ENCODE results near the gene ASB4. TPM values are rescaled to one million over a fixed set of nuclear protein-coding genes. Genes with fewer than 3 reads are reported as not detected.

The ASB4 gene
- total RNA-seq, 2 donors from 2014 or later, result 0.57 TPM; not detected in 1

GRCh38 chr7:95583834-95584621 lies 98.3 kb downstream of the ASB4 start:
- no peak for DNase-seq (ENCODE audit: low spot score)
- Histone ChIP-seq H3K36me3 (peaks cover 0 to 11% of the 10 kb centered on the region in 2 donors), H3K4me3 (no peak overlapping the region), H3K27ac (no peak overlapping the region), H3K27me3 (replicated peaks; ENCODE audit: insufficient read depth) (no peaks in the 10 kb centered on the region), H3K9me3 (no peaks in the 10 kb centered on the region), H3K4me1 (replicated peaks) (peaks cover 3% of the 10 kb centered on the region)
- TF ChIP-seq POLR2AphosphoS5 (IDR thresholded peaks at IDR 0.05), result no peak
- TF ChIP-seq CTCF (IDR thresholded peaks at IDR 0.05), result no peak
- TF ChIP-seq POLR2A (IDR thresholded peaks at IDR 0.05), result no peak
- intact Hi-C loops (cut with DNase I), result no loop called here
- WGBS, result 64% methylated on average over 3 of the region's 3 CpGs

- intact Hi-C loops (cut with DNase I), result no loop called here
- no peak for DNase-seq (ENCODE audit: low spot score)
- Histone ChIP-seq H3K4me3 (no peak overlapping the region), H3K4me1 (replicated peaks) (peaks cover 3% of the 10 kb centered on the region), H3K27ac (no peak overlapping the region), H3K27me3 (replicated peaks; ENCODE audit: insufficient read depth) (no peaks in the 10 kb centered on the region), H3K9me3 (no peaks in the 10 kb centered on the region), H3K36me3 (peaks cover 0 to 11% of the 10 kb centered on the region in 2 donors)
- no peak for TF ChIP-seq POLR2A (IDR thresholded peaks at IDR 0.05)
- no peak for TF ChIP-seq POLR2AphosphoS5 (IDR thresholded peaks at IDR 0.05)
- no peak for TF ChIP-seq CTCF (IDR thresholded peaks at IDR 0.05)
- 73% methylated on average over 1 of the region's 1 CpG for WGBS
Observed at GRCh38 chr7:95584769-95585425, 99.2 kb downstream of the ASB4 start.

GRCh38 chr7:95585426-95585789 lies 99.7 kb downstream of the ASB4 start:
- H3K4me3 ChIP-seq, result no peak overlapping the region
- H3K9me3 ChIP-seq, result no peaks in the 10 kb centered on the region
- no peak for TF ChIP-seq CTCF (IDR thresholded peaks at IDR 0.05)
- TF ChIP-seq POLR2A (IDR thresholded peaks at IDR 0.05), result no peak
- no peak for TF ChIP-seq POLR2AphosphoS5 (IDR thresholded peaks at IDR 0.05)
- DNase-seq (ENCODE audit: low spot score), result no peak
- H3K27me3 ChIP-seq (replicated peaks; ENCODE audit: insufficient read depth), result no peaks in the 10 kb centered on the region
- no peak overlapping the region for H3K27ac ChIP-seq
- H3K4me1 ChIP-seq (replicated peaks), result peaks cover 3% of the 10 kb centered on the region
- WGBS, result 73% methylated on average over 3 of the region's 3 CpGs
- peaks cover 0 to 11% of the 10 kb centered on the region in 2 donors for H3K36me3 ChIP-seq
- intact Hi-C loops (cut with DNase I), result no loop called here

- Histone ChIP-seq H3K27me3 (replicated peaks; ENCODE audit: insufficient read depth) (no peaks in the 10 kb centered on the region), H3K4me1 (replicated peaks) (peaks cover 3% of the 10 kb centered on the region), H3K4me3 (no peak overlapping the region), H3K36me3 (peaks cover 0 to 11% of the 10 kb centered on the region in 2 donors), H3K9me3 (no peaks in the 10 kb centered on the region), H3K27ac (no peak overlapping the region)
- intact Hi-C loops (cut with DNase I), result no loop called here
- no peak for DNase-seq (ENCODE audit: low spot score)
- WGBS, result 39% methylated on average over 3 of the region's 3 CpGs
- no peak for TF ChIP-seq CTCF (IDR thresholded peaks at IDR 0.05)
- TF ChIP-seq POLR2AphosphoS5 (IDR thresholded peaks at IDR 0.05), result no peak
Observed at GRCh38 chr7:95586951-95587301, 101.2 kb downstream of the ASB4 start.

- Histone ChIP-seq H3K36me3 (peaks cover 0 to 11% of the 10 kb centered on the region in 2 donors), H3K27ac (no peak overlapping the region), H3K4me3 (no peak overlapping the region), H3K4me1 (replicated peaks) (peaks cover 3% of the 10 kb centered on the region), H3K27me3 (replicated peaks; ENCODE audit: insufficient read depth) (no peaks in the 10 kb centered on the region), H3K9me3 (no peaks in the 10 kb centered on the region)
- TF ChIP-seq POLR2A (IDR thresholded peaks at IDR 0.05) (no peak), POLR2AphosphoS5 (IDR thresholded peaks at IDR 0.05) (no peak)
- intact Hi-C loops (cut with DNase I), result no loop called here
- no peak for DNase-seq (ENCODE audit: low spot score)
Observed at GRCh38 chr7:95589031-95589430, 103.3 kb downstream of the ASB4 start.

Data from prostate gland (tissue), 2 donors.